ENCODE results near the gene UBQLN1.
"Not testable (repeated sequence)": the region's sequence is repeated elsewhere in the genome, so short reads cannot be mapped to it uniquely, and the experiment has no call there.

The UBQLN1 gene

DNA sequence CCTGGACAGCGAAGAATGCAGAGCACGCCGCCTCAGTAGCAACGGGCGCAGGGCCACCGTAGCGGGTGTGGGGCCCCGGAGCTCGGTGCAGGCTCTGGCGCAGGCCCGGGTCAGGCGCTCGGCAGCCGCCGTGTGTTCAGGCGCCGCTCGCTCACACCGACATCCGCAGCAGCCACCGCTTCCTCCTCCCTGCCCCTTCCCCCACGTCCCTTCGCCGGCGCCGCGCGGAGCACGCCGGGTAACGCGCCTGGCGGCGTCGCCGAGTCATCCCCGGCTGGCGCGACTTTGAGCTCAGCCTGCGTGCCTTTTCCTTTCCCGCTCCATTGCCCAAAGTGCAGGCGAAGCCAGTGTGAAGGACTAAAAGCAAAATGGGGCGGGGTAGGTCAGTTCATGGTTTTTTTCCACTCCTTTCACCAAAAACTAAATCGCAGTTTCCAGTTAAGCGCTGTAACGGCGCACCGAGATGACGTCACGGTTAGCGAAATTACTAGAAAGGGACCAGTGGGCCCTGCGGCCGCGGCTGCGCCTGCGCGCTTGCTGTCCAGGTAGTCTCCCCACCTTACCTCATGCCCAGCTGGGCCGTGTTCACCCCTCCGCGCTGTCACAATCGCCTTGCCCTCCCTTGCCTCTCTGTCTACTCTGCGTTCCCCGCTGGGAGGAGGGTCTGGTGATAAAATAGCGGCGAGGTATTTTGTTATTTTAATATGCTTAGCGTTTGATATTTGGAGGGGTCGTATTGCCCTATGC is at the start of gene UBQLN1:
UBQLN1 (minus strand) TSS at position 191 of the 747 bp plus-strand sequence. CDS start 279 bp downstream, outside the sequence.
- peak; percentile 56 to 81 for DNase-seq

DNA sequence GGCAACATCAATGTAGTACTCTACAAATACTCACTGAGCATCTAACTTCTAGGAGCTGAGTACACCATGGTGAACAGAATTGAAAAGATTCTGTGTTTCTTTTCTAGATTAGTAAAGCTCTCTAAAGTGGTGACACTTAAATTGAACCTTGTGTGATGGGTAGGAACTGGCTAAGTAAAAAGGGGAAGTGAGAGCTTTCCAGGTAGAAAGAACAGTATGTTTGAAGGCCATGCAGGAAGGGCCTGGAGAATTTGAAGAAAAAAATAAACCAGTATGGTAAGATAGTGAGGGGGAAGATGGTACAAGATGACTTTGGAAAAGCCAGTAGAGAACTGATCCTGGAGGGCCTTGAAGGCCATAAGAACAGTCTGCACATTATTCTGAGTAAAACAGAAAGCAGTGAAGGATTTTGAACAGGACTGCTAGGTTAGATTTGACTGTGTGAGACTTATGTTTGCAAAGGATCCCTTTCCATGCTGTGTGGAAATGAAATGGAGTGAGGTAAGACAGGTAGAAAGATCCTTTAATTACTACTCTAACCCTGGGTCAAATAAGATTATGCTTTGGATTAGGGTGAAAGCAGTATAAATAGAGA is 46.7 kb upstream of the UBQLN1 start:
- DNase-seq: no peak

DNA sequence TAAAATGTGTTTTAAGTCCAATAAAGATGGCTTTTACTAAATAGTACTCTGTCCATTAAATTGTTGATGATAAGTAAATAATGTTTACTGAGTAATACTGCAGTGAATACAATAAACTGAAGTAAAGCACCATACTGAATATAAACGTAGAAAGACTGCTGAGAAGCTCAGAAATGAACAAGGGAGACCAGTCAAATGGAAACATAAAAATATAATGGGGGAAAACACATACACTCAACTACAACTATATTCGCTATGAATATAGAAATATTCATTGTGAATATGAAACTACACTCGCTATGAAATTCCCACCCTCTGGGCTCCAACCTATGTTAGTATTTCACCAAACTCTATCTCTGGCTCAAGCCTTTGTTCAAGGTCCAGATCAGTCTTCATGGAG is 41.9 kb upstream of the UBQLN1 start:
- no peak for DNase-seq

DNA sequence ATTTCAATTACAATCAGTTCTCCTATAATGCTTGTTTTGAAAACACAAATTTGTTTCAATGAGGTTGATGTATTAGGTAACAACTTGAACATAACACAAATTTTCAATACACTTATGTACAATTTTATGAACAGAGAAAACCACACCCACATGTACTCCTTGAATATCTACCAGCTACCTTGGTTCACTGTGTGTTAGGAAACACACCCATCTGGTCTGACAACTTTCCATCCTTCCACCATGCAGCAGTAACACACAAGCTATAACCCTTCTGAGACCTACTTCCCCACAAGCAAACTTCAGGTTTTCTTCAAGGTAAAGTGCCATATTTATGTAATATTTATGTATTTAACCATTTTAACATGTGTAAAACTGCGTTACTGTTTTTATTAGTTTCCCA is 36.4 kb upstream of the UBQLN1 start:
- no peak for DNase-seq

DNA sequence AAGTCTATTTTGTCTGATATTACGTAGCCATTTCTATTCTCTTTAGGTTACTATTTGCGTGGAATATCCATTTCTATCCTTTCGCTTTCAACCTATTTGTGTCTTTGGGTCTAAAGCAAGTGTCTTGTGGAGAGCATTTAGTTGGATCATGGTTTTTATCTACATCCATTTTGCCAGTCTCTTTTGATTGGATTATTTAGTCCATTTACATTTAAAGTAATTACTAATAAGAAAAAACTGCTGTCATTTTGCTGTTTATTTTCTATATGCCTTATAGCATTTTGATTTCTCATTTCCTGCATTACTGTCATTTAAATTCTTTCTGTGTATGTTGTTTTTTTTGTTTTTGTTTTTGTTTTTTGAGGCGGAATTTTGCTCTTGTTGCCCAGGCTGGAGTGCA is 26.0 kb upstream of the UBQLN1 start:
- DNase-seq: no peak

DNA sequence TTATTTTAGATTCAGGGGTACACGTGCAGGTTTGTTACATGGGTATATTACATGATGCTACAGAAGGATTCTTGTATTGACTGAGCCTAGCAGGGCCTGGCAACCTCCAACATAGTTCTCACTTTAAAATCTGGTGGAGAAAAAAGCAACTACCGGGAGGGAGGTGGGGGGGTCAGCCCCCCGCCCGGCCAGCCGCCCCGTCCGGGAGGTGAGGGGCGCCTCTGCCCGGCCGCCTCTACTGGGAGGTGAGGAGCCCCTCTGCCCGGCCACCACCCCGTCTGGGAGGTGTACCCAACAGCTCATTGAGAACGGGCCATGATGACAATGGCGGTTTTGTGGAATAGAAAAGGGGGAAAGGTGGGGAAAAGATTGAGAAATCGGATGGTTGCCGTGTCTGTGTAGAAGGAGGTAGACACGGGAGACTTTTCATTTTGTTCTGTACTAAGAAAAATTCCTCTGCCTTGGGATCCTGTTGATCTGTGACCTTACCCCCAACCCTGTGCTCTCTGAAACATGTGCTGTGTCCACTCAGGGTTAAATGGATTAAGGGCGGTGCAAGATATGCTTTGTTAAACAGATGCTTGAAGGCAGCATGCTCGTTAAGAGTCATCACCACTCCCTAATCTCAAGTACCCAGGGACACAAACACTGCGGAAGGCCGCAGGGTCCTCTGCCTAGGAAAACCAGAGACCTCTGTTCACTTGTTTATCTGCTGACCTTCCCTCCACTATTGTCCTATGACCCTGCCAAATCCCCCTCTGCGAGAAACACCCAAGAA is 21.0 kb upstream of the UBQLN1 start:
- not testable (repeated sequence) for DNase-seq

DNA sequence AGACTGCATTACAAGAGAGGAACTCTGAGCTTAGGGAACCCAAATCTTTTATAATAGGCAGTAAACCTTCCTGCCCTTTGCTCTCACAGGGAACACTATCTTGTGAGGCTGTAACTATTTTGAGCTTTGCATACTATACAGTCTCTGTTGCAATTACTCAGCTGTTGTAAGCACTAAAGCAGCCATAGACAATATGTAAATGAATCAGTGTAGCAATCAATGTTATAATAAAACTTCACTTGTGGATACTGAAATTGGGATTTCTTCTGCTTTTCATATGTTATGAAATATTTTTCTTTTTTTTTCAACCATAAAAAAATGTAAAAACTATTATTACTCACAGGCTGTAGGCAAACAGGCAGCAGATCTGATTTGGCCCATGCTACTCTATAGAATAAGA is 16.7 kb upstream of the UBQLN1 start:
- no peak for DNase-seq

DNA sequence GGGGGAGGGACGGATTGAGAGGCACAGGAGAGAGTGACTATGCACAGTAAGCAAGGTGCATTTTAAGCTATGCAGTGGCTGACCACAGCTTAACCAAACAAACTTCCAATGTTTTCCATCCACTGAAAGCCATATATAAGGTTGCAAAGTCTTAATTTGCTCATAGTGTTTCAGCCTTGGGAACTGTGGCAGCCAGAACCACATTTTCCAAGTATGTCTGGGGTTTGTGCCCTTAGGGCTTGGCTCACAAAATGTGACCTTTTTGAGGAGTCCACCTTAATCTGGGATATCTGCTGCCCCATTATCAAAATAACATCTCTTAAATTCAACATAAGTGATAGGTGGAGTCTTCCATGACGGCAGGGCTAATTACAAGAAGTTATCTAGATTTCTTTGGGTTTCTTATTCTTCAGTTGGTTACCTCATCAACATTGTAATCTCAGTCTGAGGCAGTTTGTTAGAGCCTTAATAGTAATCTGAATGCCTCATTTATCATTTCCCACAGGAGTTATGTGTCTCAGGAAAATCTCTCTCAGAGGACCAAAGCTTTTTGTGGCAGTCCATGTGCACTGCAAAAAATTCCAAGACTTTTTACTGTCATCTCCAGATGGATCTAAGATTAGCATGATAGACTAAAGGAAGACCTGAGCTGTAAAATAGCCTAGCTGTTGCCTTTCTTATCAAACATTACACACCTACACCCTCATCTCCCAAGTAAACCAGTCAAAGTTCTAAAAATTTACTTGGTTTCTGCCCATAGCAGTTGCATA is 15.2 kb upstream of the UBQLN1 start:
- no peak for DNase-seq

DNA sequence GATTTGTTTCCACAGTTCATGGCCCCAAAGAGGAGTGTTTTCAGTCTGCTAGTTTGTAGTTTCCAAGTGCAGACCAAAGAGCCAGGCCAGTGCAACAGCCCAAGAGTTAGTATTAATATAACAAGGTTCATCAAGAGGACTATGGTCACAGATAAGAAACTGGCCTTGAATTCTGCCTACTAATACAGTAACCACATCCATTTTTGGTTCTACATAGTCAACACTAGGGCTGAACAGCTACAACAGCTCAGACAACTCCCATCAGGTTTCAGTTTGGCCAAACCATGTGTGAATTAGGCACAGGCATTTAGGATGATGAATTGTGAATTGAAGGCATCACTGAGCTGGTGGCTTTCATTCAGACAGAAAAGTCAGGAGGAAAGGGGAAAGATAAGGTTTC is 13.8 kb upstream of the UBQLN1 start:
- DNase-seq: no peak

DNA sequence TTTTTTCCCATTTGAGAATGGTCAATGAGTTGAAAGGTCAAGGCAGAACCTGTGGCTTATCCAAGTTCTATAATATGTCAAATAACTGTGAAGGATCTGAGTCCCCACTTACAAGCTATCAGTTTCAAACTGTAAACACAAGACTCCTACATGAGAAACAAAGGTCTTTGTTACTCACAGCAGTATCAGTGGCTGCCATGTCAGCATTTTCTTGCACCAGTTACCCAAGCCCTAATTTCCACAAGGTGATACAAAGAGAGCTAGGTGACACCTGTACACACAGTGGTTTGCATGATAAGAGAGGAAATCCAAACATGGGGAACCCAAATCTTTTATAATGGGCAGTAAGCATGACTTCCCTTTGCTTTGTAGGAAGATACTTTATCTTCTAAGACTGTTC is 8.0 kb upstream of the UBQLN1 start:
- no peak for DNase-seq

DNA sequence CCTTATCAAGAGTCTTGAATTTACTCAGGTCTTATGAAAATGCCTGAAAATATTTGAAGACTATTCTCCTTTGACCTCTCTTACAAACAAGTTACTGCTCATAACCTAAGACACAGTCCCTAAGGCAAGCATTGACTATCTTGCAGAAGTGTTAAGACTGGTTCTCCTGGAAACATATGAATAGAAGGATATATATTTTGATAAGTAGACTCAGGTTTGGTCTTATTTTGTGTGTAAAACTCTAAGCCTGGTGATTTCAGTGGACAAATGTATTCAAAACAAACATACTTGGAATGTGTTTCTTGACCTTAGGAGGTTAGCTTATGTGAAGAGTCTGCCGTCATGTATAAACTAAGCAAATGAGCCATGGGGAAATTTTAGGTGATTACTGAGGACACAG is 7.5 kb upstream of the UBQLN1 start:
- DNase-seq: no peak

DNA sequence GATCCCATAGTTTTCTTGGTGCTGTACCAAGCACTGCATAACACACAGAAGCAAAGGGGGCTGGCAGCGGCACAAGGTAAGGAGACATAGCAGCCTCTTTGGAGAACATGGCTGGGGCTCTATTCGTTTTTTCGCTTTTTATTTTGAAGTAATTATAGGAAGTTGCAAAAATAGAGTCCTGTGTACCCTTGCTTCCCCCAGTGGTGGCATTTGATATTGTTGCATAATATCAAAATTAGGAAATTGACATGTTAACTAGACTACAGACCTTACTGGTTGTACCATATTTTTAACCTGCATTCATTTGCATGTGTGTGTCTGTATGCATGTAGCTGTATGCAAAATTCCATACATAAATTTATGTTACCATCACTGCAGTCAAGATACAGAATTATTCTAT is 6.6 kb upstream of the UBQLN1 start:
- no peak for DNase-seq

DNA sequence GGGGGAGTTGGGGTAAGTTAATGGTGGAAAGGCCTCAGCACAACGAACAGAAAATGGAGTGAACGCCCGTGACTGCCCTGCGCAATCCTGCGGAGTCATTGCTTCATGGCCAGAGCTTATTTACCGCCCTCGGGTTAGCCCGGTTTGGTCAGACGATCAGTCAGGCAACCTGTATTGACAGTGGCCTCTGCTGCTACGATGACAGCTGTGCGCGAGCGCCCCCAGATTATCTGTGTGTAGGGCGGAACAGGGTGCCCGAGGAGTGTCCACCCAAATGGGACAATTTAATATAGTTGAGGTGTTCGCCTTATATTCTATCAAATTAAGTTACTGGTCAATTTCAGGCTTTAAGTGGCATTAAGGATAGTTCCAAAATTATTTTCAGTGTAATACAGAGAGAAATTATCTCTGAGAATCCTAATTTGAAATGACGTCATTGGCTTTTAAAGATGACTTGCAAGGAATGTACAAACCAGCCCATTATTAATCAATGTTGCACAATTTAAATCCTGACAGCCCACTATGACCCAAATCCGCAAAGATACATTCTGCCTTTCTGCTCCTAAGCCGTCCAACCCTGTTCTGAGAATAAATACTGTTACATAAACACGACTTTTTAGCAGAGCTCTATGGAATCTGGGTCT is 879 bp upstream of the UBQLN1 start:
- peak in 1 of 2 experiments; percentile 33 for DNase-seq

DNA sequence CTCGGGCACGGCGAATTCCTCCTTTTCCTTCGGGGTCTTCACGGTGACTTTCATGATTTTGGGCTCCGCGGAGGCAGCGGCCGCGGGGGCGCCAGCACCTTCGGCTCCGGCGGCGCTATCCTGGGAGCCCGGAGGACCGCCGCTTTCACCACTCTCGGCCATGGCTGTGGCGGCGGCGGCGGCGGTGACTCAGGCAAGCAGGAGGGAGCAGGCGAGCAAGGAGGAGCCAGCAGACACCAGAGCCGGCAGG is 315 bp downstream of the UBQLN1 start:
- DNase-seq: peak in 1 of 2 experiments; percentile 31

DNA sequence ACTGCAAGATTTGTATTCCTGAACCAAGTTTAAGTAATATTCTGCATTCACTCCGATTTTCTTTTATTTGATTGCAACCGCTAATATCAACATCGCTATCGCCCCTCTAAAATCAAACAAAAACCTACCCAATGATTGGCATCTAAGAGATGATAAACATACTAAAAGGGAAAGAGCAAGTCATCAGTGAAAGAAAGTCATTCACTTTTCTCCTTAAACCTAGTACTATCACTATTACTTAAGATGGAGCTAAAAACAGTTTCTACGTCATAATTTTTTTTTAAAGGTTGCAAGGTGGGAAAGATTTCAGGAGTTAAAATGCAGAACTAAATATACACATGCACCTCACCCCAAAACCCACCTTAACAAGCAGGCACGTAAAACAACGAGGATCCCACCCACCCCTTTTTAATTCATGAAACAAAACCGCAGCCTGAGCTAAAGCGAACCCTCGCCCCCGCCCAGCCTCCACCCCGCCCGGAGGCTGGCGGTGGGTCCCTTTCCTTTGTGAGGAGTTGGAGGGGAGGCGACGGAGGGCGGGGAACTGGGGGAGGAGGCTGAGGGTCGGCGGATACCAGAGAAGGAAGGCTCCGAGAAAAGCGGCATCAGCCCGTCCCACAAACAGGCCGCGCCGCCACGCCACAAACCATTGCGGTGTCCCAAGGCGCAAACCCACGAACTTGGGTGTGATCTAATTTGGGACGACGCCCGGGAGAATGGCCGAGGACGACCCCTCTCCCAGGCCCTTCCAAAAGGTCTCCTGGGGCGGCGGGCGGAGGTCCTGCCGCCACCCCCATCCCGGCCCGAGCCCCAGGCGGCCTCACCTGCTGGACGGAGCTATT is 861 bp downstream of the UBQLN1 start:
- DNase-seq: peak in 1 of 2 experiments; percentile 5

DNA sequence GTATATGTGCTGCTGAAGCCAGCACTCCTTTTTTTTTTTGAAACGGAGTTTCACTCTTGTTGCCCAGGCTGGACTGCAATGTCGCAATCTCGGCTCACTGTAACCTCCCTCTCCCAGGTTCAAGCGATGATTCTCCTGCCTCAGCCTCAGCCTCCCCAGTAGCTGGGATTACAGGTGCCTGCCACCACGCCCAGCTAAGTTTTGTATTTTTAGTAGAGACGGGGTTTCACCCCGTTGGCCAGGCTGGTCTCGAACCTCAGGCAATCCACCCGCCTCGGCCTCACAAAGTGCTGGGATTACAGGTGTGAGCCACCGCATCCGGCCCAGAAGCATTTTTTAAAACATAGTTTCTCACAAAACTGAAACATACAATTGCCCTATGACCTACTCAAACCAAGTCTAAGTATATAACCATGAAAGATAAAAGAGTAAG is 2.5 kb downstream of the UBQLN1 start:
- DNase-seq: not testable (repeated sequence)

DNA sequence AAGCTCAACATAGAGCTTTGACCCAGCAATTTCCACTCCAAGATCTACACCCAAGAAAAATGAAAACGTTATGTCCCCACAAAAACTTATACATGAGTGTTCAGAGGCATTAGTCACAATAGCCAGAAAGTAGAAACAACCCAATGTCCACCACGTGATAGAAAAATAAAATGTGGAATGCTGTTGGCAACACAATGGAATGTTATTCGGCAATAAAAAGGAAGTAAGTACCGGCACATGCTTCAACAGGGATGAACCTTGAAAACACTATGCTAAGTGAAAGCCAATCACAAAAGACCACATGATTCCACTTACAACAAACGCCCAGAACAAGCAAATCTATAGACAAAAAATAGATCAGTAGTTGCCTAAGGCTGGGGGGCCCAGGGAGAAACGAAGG is 6.0 kb downstream of the UBQLN1 start:
- DNase-seq: no peak

DNA sequence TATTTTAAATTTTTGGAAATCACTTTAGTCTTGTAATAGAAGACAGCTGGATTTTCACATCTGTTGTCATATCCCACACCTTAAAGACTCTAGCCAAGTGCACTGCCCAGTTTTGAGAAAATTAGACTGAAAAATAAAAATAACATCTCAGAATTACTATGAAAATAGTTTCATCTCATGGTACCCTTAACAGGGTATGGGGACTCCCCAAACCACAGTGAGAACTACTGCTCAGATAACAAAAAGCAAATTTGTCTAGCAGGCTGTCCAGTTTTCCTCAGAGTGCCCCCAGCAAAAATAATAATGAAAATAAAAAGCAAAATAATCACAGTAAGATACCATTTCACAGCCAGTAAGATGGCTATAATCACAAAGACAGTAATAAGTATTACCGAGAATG is 6.5 kb downstream of the UBQLN1 start:
- DNase-seq: no peak

DNA sequence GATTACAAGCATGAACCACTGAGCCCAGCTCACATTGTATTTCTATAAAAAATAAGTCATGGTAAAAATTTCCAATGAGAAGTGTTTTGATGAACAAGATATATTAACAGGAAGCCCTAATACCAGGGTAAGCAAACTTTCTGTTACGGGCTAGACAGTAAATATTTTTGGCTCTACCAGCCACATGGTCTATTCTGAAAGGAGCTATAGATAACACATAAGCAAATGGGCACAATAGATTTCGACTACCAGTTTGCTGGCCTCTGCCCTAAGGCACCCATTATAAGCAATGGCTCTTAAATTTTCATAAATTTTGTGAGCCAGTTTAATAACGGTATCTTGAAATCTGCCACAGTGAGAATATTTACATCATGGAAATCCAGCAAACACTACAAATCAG is 8.1 kb downstream of the UBQLN1 start:
- no peak for DNase-seq

DNA sequence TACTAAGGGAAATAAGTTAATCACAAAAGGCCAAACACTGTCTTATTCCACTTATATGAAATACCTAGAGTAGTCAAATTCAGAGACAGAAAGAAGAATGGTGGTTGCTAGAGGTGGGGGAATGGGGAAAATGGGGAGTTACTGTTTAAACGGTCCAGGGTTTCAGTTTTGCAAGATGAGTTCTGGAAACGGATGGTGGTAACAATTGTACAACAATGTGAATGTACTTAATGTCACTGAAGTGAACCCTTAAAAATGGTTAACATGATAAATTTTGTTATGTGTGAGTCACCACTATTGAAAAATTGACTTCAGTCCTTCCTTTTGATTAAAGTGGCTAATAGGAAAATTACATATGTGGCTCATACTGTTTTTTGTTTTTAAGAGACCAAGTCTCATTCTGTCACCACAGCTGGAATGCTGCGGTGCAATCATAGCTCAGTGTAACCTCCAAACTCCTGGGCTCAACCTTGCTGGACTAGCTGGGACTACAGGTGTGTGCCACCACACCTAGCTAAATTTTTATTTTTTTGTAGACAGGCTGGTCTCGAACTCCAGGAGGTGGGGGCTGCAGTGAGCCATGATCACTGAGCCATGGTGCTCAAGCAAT is 8.7 kb downstream of the UBQLN1 start:
- DNase-seq: no peak

DNA sequence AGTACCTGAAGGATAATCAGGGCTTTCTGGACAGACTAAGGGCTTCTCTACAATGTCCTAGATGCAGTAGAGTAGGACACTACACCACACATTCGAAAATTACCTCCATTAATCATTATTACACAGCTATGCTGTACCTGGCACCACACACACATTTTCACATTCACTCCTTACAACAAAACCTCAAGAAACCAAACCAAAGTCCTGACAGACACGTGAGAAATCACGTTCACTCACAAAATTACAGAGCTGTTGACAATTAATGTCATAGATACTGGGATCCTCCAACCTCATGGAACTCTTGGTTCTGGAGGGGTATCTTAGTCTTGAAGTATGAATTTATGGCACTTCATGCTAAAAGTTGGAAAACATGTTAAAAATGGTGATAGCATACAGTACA is 16.3 kb downstream of the UBQLN1 start:
- no peak for DNase-seq

DNA sequence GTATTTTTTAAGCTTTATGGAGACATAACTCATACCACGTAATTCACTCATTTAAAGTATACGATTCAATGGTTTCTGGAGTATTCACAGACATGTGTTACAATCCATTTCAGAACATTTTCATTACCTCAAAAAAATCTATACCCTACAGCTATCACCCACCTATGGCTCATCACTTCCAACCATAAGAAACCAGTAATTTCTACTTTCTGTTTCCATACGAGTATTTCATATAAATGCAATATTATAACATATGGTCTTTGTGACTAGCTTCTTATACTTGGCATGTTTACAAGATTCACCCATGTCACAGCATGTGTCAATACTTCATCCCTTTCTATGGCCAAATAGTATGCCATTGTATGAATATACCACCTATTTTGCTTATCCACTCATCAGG is 18.8 kb downstream of the UBQLN1 start:
- no peak for DNase-seq

Data from SHP77 (cell line).